ENCODE data around the gene FOSL1.
A peak's percentile ranks its signal among the peaks of the same experiment; 100 is the strongest.

DNA sequence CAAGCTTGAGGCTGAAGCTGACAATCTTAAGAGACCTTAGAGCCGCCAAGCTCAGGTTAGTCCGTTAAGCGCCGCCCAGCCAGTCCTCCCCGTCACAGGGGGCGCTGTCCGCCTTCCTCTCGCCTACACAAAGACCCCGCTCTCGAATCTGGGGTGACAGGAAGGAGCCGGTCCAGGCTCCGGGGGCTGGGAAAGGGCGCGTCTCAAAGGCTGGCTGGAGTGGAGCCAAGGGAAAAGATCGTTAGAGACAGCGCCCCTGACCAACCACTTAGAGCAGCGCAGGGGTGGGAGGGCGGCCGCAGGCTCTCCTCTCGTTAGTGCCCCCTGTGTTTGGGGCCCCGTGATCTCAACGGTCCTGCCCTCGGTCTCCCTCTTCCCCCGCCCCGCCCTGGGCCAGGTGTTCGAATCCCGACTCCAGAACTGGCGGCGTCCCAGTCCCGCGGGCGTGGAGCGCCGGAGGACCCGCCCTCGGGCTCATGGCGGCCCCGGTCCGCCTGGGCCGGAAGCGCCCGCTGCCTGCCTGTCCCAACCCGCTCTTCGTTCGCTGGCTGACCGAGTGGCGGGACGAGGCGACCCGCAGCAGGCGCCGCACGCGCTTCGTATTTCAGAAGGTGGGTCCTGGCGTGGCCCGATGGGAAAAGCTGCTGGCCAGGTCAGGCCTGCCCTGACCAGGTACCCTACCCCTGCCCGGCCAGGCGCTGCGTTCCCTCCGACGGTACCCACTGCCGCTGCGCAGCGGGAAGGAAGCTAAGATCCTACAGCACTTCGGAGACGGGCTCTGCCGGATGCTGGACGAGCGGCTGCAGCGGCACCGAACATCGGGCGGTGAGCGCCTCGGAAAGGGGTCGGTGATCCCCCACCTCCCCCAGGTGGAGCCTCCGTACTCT, 39.7 kb downstream of the FOSL1 start, which contains the start of gene MUS81:
- TF ChIP-seq POLR2A (IDR thresholded peaks at IDR 0.05; ENCODE audit: low read depth, low read length) (peak; percentile 69; the same call in 1 of the 2 replicates), POLR2AphosphoS5 (IDR thresholded peaks at IDR 0.05; ENCODE audit: low read depth, low read length) (peak; percentile 28; the same call in 1 of the 2 replicates), TAF1 (IDR thresholded peaks at IDR 0.05; ENCODE audit: borderline replicate concordance, low read depth, low read length) (peak; percentile 69; the same call in 1 of the 2 replicates)

Data from GM12892 (cell line).